Inferior parietal cortex (tissue), 1 donor: ENCODE results near the gene CNTNAP2.
"Not testable (repeated sequence)": the region's sequence is repeated elsewhere in the genome, so short reads cannot be mapped to it uniquely, and the experiment has no call there.

Source experiments
- DNase-seq: peaks from one replicate; pipeline ENCODE4 v3.0.0-alpha.2; 2016; ENCODE audit errors: extremely low spot score

CNTNAP2 gene

GRCh38 chr7:148435715-148436114 lies 2319.1 kb downstream of the CNTNAP2 start:
- no peak for DNase-seq

- DNase-seq = no peak
These were observed 2319.5 kb downstream of the CNTNAP2 start for GRCh38 chr7:148436135-148436534.

GRCh38 chr7:148436571-148436970 lies 2320.0 kb downstream of the CNTNAP2 start:
- DNase-seq = no peak

- DNase-seq = no peak
These were observed 2320.4 kb downstream of the CNTNAP2 start for GRCh38 chr7:148437043-148437442.

GRCh38 chr7:148442141-148442655 lies 2325.6 kb downstream of the CNTNAP2 start:
- DNase-seq = no peak

DNA sequence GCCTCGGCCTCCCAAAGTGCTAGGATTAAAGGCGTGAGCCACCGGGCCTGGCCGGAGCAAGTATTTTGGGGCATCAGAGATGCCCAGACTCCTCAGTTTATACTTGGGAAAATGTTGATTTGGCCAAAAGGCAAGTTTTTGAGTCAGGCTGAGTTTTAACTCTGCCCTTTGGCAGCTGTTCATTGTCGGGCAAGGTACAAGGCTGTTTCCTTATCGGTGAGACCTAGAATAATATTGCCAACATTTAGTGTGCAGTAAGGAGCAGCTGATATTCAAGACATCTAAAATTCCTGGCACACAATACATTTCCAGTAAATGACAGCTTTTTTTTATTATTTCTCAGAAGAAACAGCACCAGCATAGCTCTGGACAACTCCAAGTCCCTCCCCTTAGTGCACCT lies 2326.3 kb downstream of the CNTNAP2 start:
- no peak for DNase-seq

GRCh38 chr7:148445260-148446044 lies 2328.9 kb downstream of the CNTNAP2 start:
- DNase-seq = no peak

GRCh38 chr7:148447221-148447849 lies 2330.7 kb downstream of the CNTNAP2 start:
- DNase-seq = no peak

- DNase-seq = not testable (repeated sequence)
These were observed 2334.9 kb downstream of the CNTNAP2 start for GRCh38 chr7:148451526-148451925.

DNA sequence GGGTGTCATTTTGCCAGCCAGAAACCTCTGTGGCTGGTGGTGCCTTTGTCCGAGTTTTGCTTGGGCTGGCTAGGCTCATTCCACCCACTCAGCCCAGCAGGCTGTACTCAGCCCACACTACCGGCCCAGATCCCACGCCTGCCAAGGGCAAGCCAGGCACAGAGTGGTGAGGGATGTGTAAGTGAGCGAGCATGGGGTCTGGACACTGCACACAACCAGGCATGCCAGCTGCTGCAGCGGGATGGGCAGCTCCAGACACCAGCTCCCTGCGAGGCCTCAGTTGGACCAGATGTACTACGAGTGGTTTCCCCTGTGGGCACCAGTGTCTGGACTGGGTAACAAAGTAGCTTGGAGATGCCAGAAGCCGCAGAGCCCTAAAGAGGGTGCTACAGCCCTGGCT lies 2339.8 kb downstream of the CNTNAP2 start:
- no peak for DNase-seq

GRCh38 chr7:148457310-148457921 lies 2340.8 kb downstream of the CNTNAP2 start:
- DNase-seq = no peak

DNA sequence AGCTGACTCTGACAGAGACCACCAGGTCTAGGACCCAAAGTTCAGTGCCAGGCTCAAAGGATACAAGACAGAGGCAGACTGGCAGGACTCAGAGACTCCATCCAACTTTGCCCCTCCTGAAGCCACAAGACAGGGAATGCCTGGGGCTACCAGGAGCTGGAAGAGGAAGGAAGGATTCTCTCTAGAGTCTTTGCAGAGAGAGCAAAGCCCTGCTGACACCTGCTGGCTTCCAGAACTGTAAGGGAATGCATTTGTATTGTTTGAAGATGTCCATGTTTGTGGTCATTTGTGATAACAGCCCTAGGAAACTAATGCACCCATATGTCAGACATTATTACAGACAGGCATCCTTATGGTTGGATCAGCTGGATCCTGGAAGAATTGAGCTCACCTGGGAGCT lies 2341.7 kb downstream of the CNTNAP2 start:
- no peak for DNase-seq

DNA sequence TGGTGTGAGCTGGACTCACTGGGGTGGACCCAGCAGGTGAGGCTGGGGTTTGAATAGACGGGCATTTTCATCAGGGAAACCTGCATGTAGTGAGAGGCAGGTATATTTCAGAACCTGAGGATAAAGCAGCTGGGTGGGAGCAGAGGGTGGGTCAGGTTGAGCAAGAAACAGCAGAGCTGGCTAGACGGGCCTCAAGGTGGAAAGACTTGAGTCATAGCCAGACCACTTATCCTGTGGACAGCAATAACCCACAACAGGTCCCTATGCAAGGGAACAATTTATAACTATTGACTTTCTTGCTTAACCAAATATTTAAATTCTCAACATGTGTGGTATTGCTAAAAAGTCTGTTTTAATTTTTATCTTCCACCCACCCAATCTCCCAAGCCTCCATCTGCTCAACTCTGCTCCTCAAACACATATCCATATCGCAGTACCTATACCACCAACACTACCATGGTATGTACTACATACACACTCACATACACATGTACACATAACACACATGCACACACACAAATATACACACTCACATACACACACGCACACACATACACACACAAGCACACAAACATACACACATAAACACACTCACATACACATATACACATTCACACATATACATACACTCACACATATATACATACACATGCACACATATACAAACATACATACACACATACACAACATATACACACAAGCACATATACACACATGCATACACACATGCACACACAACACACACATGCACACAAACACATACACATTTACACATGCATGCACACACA lies 2345.0 kb downstream of the CNTNAP2 start:
- DNase-seq = no peak

DNA sequence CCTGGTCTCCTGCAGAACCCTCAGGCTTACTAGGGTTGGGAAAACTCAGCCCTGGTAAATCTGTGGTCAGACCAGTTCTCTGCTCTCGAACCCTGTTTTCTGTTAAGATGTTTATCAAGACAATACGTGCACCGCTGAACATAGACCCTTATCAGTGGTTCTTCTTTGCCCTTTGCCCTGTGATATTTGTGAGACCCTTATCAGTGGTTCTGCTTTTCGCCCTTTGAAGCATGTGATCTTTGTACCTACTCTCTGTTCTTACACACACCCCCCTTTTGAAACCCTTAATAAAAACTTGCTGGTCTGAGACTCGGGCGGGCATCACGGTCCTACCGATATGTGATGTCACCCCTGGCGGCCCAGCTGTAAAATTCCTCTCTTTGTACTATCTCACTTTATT lies 2346.2 kb downstream of the CNTNAP2 start:
- not testable (repeated sequence) for DNase-seq

DNA sequence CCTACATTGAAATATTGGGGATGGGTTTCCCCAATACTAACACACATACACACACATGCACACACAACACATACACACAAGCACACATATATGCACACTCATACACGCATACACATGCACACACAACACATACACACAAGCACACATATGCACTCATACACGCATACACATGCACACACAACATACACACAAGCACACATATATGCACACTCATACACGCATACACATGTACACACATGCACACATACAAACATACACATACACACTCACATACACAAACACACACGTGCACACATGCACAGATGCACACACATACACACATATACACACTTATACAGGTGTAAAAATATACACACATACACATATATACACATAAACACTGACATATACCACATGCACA lies 2346.6 kb downstream of the CNTNAP2 start:
- DNase-seq = no peak

GRCh38 chr7:148464947-148465346 lies 2348.3 kb downstream of the CNTNAP2 start:
- no peak for DNase-seq

- not testable (repeated sequence) for DNase-seq
These were observed 2348.8 kb downstream of the CNTNAP2 start for GRCh38 chr7:148465441-148465840.

DNA sequence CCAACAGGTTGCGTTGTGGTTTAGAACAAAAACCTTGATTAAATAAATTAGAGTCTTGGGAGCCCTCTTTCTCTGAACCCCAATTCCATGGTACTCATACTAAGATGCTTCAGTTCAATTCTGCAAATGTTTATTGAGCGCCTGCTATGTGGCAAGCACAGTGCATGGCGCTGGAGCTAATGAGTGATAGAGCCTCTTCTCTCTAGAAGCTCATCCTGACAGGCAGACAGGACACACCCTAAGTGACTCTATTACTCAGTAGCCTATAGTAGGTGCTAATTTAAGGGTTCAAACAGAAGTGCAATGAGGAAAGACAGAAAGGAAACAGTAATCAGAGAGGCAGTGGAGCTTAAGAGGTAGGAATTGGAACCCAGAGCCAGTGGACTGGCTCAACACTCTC lies 2349.5 kb downstream of the CNTNAP2 start:
- DNase-seq = no peak

DNA sequence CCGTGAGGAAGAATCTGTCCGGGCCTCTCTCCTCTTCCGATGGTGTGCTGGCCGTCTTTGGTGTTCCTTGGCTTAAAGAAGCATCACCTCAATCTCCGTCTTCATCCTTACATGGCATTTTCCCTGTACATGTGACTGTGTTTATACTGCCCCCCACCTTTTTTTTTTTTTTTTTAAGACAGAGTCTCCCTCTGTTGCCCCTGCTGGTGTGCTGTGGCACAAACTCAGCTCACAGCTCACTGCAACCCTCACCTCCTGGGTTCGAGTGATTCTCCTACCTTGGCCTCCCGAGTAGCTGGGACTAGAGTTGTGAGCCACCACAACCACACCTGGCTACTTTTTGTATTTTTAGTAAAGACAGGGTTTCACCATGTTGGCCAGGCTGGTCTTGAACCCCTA lies 2352.1 kb downstream of the CNTNAP2 start:
- no peak for DNase-seq
